ENCODE data around the gene TMEM209.

DNA sequence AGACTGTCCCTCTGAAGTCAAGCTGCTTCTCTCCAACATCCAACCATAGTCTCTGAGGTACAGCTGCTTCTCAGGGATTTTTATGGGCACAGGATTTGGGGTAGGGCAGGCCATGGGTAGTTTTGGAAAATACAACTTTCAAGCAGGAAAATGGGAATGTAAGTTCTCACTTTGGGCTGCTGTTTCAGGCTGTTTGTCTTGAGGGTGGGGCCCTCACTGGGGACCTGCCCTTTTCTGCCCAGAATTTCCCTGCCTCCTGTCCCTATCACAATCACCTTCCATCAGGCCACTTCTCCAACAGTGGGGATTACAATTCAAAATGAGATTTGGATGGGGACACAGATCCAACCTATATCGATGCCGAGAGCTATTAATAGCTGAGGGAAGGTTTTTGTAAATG lies 27.0 kb upstream of the TMEM209 start:
- TF ChIP-seq, protein P1, sequence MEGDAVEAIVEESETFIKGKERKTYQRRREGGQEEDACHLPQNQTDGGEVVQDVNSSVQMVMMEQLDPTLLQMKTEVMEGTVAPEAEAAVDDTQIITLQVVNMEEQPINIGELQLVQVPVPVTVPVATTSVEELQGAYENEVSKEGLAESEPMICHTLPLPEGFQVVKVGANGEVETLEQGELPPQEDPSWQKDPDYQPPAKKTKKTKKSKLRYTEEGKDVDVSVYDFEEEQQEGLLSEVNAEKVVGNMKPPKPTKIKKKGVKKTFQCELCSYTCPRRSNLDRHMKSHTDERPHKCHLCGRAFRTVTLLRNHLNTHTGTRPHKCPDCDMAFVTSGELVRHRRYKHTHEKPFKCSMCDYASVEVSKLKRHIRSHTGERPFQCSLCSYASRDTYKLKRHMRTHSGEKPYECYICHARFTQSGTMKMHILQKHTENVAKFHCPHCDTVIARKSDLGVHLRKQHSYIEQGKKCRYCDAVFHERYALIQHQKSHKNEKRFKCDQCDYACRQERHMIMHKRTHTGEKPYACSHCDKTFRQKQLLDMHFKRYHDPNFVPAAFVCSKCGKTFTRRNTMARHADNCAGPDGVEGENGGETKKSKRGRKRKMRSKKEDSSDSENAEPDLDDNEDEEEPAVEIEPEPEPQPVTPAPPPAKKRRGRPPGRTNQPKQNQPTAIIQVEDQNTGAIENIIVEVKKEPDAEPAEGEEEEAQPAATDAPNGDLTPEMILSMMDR (IDR thresholded peaks at IDR 0.05) = no peak
- no peak for TF ChIP-seq EZH2phosphoT487 (IDR thresholded peaks at IDR 0.05)
- TF ChIP-seq EZH2 (IDR thresholded peaks at IDR 0.05) = no peak
